ENCODE results near the gene LRRC53.

DNA sequence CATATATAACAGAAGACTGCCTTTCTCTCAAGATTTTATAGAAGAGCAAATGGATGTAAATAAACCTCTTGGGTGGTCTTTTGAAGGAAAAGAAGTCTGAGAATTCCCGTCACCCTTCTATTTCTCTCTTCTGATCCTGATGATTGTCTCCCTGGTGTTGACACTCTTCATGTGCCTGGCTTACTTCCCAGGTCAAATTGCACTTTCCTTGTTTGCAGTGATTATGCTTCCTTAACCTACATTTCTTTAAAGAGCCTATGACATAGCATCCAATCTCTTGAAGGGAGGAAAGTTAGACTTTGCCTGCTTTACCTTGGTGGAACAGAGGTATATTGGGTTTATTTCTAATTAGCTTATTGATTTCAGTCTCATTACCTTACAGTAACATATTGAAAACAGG is 80.1 kb downstream of the LRRC53 start:
- TF ChIP-seq POLR2A (IDR thresholded peaks at IDR 0.05): no peak
- TF ChIP-seq EP300 (IDR thresholded peaks at IDR 0.05; ENCODE audit: low read depth): no peak
